Measurements from ENCODE around the gene PNRC1. TPM values are rescaled to one million over a fixed set of nuclear protein-coding genes. Genes with fewer than 3 reads are reported as not detected.

Gene PNRC1
- 6.7 and 7.8 TPM in 2 replicates for polyA plus RNA-seq (2012; rRNA removed)
- 9.5 and 14.6 TPM in 2 replicates for polyA plus RNA-seq (2012; cell fraction: cytosol; rRNA removed)
- polyA plus RNA-seq (2012; cell fraction: nucleus; rRNA removed), result 9.7 and 13.5 TPM in 2 replicates

DNA sequence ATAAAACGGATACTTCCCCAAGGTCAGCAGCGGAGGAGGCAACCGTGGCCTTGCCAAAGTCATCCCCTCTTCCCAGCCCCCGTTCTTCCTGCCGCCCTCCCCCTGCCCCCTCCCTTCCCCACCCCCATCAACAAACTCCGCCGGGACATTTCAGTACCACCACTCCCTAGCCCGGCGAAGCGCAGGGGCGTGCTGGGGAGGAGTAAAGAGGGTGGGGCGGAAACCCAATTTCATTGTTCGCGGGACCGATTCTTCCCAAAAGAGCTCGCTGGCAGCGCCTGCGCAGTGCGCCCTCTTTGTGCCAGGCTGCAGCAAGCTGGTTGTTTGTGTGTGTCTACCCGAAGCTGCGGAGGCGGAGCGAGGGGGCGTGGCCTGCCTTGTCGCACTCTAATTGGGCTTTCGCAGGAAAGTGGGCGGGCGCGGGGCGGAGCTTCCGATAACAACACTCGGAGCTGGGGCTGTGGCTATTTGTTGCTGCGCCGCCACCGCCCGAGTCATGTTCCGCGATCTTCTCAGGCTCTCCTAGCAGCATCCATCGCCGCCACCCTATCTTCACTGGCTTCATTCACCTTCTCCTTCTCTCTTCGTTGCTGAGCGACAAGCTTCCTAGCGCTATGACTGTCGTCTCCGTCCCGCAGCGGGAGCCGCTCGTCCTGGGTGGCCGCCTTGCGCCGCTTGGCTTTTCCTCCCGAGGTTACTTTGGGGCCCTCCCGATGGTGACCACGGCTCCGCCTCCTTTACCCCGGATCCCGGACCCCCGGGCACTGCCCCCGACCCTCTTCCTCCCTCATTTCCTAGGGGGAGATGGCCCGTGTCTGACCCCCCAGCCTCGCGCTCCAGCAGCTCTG lies at the start of gene PNRC1:
PNRC1 (plus strand) TSS at position 471 of the 848 bp plus-strand sequence; CDS start at position 615, 144 bp downstream.
- TF ChIP-seq, protein P1, sequence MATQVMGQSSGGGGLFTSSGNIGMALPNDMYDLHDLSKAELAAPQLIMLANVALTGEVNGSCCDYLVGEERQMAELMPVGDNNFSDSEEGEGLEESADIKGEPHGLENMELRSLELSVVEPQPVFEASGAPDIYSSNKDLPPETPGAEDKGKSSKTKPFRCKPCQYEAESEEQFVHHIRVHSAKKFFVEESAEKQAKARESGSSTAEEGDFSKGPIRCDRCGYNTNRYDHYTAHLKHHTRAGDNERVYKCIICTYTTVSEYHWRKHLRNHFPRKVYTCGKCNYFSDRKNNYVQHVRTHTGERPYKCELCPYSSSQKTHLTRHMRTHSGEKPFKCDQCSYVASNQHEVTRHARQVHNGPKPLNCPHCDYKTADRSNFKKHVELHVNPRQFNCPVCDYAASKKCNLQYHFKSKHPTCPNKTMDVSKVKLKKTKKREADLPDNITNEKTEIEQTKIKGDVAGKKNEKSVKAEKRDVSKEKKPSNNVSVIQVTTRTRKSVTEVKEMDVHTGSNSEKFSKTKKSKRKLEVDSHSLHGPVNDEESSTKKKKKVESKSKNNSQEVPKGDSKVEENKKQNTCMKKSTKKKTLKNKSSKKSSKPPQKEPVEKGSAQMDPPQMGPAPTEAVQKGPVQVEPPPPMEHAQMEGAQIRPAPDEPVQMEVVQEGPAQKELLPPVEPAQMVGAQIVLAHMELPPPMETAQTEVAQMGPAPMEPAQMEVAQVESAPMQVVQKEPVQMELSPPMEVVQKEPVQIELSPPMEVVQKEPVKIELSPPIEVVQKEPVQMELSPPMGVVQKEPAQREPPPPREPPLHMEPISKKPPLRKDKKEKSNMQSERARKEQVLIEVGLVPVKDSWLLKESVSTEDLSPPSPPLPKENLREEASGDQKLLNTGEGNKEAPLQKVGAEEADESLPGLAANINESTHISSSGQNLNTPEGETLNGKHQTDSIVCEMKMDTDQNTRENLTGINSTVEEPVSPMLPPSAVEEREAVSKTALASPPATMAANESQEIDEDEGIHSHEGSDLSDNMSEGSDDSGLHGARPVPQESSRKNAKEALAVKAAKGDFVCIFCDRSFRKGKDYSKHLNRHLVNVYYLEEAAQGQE (IDR thresholded peaks at IDR 0.05; ENCODE audit: low read depth, low read length), result no peak
- TF ChIP-seq TAF1 (IDR thresholded peaks at IDR 0.05; ENCODE audit: borderline replicate concordance, low read depth, low read length) (peak; percentile 97), JUND (IDR thresholded peaks at IDR 0.05) (no peak), MXI1 (IDR thresholded peaks at IDR 0.05; ENCODE audit: low read depth, low read length) (peak; percentile 80; the same call in 1 of the 2 replicates), RFX5 (IDR thresholded peaks at IDR 0.05; ENCODE audit: low read length) (0 out of 2 replicates have a peak, but pooled peaks have one; percentile 47), NRF1 (IDR thresholded peaks at IDR 0.05; ENCODE audit: low read depth, low read length) (peak; percentile 90), SIN3A (IDR thresholded peaks at IDR 0.05; ENCODE audit: borderline replicate concordance, low read depth, low read length) (peak; percentile 88; the same call in 1 of the 2 replicates), EP300 (IDR thresholded peaks at IDR 0.05; ENCODE audit: borderline replicate concordance in 1 of 2, low read depth in 1 of 2, low read length in 1 of 2) (0 out of 4 replicates have a peak, but pooled peaks of 1 of the 2 experiments have one; percentile 25), FOXM1 (IDR thresholded peaks at IDR 0.05; ENCODE audit: low read depth) (no peak), POLR2AphosphoS5 (IDR thresholded peaks at IDR 0.05; ENCODE audit: low read depth, low read length) (peak; percentile 99)
- TF ChIP-seq, protein P2, sequence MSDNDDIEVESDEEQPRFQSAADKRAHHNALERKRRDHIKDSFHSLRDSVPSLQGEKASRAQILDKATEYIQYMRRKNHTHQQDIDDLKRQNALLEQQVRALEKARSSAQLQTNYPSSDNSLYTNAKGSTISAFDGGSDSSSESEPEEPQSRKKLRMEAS (IDR thresholded peaks at IDR 0.05; ENCODE audit: low read depth), result peak; percentile 75
- TF ChIP-seq, protein P3, sequence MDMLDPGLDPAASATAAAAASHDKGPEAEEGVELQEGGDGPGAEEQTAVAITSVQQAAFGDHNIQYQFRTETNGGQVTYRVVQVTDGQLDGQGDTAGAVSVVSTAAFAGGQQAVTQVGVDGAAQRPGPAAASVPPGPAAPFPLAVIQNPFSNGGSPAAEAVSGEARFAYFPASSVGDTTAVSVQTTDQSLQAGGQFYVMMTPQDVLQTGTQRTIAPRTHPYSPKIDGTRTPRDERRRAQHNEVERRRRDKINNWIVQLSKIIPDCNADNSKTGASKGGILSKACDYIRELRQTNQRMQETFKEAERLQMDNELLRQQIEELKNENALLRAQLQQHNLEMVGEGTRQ (IDR thresholded peaks at IDR 0.05; ENCODE audit: borderline replicate concordance, low read depth, low read length), result no peak
- Histone ChIP-seq H3K4me2 (peak within 1 kb of the TSS; percentile 87), H3K27ac (ENCODE audit: low read depth in 2 of 2, low read length in 1 of 2) (peak within 1 kb of the TSS; percentile 94 to 97), H3K9ac (peak within 1 kb of the TSS; percentile 100), H3K27me3 (ENCODE audit: insufficient read depth) (no peaks in the 10 kb centered on the region), H3K79me2 (ENCODE audit: insufficient read depth) (peaks cover 44% of the 10 kb centered on the region), H3K9me2 (no peaks in the 10 kb centered on the region), H3K4me3 (ENCODE audit: low read depth in 2 of 2, low read length in 1 of 2) (peak within 1 kb of the TSS; percentile 93 to 95), H3K9me3 (no peaks in the 10 kb centered on the region), H3K4me1 (ENCODE audit: control insufficient read depth in 1 of 2, insufficient read depth in 2 of 2, low read depth in 1 of 2, low read length in 1 of 2) (peaks cover 4 to 18% of the 10 kb centered on the region in 2 experiments; a peak in 2 of 4 replicates), H3F3A (replicated peaks; ENCODE audit: insufficient read depth) (peaks cover 15% of the 10 kb centered on the region), H4K20me1 (ENCODE audit: insufficient read depth) (peaks cover 38% of the 10 kb centered on the region), H2AFZ (ENCODE audit: low read depth) (peak within 1 kb of the TSS; percentile 84), H3K36me3 (replicated peaks in 1 of 2; ENCODE audit: control insufficient read depth in 1 of 2, insufficient read depth in 2 of 2, low read length in 1 of 2) (peaks cover 19 to 23% of the 10 kb centered on the region in 2 experiments)
- peak; percentile 93 for DNase-seq
- ChIA-PET POLR2A (interaction anchor here (0.6 to 2.0 kb wide), 10 partner anchors 10 to 1380 kb away, joined by 3 to 11 read pairs (median 4); partner anchors contain the start of genes PM20D2, SRSF12 and UBE2J1), CTCF (interaction anchor here (1.3 to 8.8 kb wide), 2 partner anchors 13 to 98 kb away, joined by 5 to 53 read pairs; no protein-coding TSS in a partner anchor)
- 2% methylated on average over 50 of the region's 63 CpGs for WGBS (ENCODE audit: low lambda C conversion rate)
